ENCODE results near the gene TRMT11.
A peak's percentile ranks its signal among the peaks of the same experiment; 100 is the strongest.
"Not testable (repeated sequence)": the region's sequence is repeated elsewhere in the genome, so short reads cannot be mapped to it uniquely, and the experiment has no call there.

TRMT11 gene

DNA sequence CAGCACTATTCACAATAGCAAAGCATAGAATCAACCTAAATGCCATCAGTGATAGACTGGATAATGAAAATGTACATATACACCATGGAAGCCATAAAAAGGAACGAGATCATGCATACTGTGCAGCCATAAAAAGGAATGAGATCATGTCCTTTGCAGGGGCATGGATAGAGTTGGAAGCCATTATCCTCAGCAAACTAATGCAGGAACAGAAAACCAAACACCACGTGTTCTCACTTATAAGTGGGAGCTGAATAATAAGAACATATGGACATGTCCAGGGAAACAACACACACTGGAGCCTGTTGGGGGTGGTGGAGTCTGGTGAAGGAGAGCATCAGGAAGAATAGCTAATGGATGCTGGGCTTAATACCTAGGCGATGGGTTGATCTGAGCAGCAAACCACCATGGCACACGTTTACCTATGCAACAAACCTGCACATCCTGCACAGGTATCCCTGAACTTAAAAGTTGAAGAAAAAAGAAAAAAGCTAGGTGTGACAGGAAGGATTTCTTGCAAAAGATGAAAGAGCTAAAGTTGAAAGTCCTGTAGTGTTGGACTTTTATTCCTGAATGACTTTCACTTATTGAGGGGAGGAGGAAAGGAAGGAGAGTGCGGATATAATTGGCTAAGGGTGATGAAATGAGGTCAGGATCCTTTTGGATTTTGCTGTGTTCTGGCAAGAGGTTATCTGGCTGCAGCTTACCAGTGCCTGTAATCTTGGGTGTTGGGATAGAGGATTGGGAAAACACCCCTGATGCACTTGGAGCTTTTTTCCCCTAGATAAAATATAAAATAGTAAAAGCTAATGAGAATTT is 8.5 kb downstream of the TRMT11 start:
- DNase-seq, result no peak

DNA sequence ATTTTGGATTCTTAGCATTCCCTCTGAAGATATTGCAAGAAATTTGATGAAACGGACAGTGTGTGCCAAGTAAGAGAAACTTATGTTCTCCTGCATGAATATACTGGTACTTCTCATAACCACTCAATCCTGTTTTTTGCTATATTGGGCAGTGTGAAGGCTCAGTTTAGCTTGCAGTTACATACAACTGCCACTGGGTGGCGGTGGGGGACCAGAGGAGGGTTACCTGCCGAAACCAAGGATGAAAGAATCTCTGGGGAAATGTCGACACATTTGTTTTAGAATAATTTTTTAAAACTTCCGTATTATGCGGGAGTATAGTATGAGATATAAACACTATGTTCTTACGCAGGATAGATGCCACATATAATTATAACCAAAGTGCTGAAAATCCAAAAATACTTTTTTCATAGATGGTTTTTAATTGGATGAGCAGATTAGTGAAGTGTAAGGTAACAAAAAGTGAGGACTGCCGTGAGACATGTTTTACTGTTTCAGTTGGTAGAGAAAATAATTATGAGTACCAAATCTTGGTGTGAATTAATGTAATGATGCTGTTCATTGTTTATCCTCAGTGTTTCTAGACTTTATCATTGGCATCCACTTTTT is 9.7 kb downstream of the TRMT11 start:
- peak; percentile 69 for DNase-seq

DNA sequence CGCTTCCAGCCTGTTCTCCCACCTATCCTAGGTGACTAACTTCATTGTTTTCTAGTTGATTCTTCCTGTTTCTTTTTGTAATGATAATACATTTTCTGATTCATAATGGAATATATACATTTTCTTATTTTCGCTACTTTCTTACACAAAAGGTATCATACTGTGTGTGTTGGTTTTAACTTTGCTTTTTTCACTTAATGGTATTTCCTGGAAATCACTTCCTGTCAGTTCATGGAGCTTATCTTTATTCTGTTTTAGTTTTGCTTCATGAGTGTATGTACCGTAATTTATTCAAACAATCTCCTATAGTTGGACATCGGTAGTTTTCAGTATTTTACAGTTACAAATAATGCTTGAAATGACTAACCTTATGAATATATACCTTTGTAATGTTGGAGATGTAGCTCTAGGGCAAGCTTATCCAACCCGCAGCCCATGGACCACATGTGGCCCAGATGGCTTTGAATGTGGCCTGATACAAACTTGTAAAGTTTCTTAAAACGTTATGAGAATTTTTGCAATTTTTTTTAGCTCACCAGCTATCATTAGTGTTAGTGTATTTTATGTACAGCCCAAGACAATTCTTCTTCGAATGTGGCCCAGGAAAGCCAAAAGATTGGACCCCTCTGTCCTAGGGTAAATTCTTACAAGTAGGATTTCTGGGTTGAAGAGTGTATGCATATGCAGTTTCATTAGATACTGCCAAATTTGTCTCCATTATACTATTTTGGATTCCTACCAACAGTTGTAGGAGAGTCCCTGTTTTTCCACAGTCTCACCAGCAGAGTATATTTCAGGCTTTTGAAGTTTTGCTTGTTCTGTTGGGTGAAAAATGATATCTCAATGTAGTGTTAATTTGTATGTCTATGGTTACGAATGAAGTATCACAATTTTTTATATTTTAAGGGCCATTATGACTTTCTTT is 16.7 kb downstream of the TRMT11 start:
- DNase-seq, result no peak

DNA sequence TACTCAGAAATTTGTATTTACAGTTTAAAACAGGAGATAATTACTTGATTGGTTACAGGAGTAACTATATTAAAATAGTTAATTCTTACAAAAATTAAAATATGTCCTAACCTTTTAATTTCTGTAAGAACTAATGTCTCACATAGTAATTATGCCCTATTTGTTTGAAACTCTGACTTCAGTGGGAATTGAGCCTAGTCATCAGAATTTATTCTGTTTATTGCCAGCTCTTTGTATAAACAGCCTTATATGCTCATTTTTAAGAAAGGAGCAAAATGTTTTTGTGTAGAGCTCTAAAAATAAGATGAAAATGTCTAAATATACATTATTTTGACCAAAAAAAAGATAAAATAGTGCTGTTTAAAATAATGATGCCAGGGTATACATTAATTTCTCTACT is 21.5 kb downstream of the TRMT11 start:
- DNase-seq, result no peak

DNA sequence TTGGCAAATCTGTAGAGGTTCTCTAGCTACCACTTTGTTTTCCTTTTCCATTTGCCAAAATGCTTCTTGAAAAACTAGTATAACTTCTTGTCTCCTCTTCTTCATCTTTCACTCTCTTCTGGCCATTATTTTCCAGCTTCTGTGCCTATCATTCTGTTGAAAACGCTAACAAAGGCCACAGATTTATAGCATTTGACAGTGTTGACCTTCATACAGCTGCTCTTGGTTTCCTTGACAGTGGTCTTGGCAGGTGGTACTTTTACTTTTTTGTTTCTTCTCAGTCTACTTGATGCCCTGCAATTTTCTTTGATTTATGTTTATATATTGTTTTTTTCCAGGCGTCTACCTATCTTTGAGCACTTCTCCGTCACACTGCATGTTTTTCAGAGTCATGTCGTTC is 23.7 kb downstream of the TRMT11 start:
- no peak for DNase-seq

DNA sequence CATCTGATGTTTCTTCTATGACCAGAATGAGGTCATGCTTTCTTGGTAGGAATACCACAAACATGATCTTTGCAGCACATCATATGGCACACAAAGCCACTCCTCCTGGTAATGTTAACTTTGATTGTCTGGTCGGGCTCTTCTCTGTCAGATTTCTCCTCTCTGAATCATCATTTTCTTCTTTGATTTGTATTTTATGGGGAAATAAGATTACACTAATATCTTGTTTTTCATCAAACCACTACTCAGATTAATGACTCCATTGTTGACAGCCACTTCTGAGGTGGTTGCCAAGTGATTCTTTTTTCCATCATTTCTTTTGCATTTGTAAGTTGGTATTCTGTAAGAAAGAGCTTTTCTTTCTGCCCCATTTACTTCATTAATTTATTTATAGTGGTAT is 29.5 kb downstream of the TRMT11 start:
- DNase-seq, result peak; percentile 84

DNA sequence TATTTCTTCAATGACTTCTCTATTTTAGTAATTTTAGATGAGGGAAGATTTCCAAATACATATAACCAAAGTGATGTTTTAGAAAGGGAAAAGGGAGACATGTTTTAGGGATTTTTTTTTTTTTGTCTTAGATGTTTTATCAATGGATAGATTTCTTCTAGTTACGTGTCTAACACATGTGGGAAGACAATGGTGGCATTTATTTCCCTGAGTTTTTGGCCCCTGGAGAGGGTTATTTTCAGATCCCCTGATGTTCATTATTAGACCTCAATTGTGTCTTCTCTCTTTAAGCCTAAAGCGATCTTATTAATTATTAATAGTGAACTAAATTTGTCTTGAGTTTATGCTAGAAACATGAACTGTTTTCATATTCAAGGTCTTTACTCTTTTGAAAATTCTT is 30.3 kb downstream of the TRMT11 start:
- no peak for DNase-seq

DNA sequence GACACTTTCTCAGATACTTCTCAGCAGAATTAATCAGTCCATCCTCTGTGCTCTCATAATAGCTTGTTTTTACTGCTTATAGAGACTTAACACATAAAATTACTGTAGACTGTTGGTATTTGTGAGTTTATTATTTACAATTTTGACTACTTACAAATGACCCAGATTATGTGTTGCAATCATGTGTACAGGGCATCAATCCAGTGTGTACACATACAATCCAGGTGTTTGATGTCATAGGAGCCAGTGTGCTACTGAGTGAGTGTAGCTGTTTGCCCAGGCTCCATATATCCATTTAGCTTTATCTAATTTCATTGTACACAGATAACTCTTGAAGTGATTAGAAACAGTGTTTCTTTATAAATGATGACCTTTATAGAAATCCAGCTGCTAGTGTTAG is 31.3 kb downstream of the TRMT11 start:
- DNase-seq, result no peak

DNA sequence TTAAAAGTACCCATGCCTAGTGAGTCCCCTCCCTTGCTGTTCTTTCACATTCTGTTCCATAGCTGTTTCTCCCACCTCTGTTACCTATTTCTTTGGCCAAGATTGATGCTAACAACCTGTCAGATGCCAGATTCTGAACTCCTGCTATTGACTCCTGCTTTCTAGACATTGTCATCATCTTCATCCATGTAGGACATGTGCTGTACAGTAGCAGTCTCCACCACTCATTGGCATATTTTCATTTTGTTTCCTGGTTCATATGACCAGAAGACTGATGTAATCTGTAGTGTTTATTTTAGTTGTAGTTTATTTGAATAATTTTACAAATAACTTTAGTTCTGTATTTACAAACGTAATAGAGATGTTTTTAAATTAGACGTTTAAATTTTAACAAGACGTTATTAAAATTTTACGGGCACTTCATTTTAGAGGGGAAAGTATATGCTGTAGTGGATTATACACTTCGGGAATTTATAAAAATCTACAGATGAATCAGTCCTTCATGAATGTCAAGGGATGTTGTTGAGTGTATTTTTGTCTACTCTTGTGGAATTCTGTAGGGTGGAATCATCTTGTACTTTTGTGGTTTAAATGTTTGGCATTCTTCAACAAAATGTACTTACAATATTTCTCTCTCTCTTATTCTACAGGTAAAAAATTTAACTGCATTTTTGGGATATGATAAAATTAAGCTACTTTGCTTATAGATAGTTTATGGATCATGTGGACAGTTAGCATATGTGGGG is 34.1 kb downstream of the TRMT11 start:
- DNase-seq, result peak; percentile 59

DNA sequence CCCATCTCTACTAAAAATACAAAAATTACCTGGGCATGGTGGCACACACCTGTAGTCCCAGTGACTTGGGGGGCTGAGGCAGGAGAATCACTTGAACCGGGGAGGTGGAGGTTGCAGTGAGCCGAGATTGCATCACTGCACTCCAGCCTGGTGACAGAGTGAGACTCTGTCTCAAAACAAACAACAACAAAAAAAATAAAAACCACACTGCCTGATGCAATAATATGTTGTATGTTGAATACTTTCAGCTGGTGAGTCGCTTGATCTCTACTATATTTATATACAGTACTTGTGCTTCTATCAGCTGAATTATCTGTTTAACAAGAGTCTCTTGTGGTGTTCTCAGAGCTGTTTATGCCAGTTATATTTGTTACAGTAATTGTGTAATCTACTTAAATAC is 37.1 kb downstream of the TRMT11 start:
- not testable (repeated sequence) for DNase-seq

DNA sequence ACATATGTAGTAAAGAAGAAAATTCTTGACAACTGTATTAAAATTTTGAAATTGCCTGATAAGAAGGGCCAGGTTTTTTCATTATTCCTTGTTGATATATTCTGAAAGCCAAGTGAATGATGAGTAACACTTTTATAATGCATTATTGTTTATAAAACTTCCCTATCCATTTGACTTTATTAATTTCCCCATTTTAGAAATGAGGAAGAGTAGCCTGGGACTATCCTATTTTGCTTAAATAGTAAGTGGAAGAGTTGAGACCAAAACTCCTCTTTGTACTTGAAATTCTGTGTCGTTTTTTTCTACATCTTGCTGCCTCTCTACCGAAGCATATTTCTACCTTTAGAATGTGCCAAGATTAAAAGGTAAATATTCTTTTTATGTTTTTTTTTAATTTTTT is 39.7 kb downstream of the TRMT11 start:
- no peak for DNase-seq

DNA sequence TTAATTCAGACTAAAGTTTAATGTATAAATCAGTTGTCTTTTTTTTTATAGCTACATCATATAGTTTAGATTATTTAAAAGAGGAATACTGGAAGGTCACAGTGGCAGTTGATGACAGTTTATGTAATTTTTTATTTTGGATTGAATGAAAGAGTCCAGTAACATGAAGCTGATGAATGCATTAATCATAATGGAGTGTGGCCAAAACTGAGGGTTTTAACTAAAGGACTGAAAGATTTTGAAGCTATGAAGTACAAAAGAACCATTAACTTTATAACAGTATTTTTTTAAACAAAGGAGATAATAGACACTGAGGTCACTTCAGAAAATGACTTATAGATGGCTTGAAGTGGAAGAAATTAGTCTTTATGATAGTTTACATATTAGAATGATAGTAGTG is 41.3 kb downstream of the TRMT11 start:
- peak; percentile 56 for DNase-seq

DNA sequence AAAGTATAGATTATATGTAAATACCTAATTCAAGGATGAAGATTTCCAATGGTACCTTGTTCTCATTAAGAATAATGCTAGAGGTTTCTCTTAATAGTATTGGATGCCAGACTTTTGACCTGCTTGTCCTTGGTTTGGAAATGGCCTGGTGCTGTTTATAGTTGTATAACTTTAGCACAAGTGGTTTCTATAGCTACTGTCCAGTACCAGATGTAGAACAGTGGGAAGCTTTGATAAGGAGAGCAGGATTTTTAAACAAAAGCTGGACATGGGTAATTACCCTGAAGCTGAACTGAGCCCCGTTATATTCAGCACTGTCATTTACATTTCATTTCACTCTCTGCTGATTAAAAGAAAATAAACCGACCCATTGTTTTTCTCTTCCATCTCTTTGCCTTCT is 43.7 kb downstream of the TRMT11 start:
- DNase-seq, result no peak

DNA sequence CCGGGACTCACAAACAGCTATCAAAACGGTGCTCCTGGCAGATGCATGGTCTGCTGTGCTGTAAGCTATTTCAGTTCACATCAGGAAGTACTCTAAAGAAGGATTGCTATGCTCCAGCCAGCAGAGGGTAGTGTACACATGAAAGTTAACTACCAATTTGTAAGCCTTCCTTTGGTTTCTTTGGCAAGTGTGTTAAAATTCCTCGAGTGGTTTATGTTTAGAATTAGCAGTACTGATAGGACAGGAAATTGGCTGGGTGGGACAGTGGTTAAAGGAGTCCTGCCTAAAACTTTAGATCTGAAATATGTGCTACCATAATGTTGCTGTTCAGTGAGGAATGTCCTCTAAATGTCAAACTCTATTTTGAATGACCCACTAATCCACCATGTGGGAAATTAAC is 47.4 kb downstream of the TRMT11 start:
- peak; percentile 93 for DNase-seq

DNA sequence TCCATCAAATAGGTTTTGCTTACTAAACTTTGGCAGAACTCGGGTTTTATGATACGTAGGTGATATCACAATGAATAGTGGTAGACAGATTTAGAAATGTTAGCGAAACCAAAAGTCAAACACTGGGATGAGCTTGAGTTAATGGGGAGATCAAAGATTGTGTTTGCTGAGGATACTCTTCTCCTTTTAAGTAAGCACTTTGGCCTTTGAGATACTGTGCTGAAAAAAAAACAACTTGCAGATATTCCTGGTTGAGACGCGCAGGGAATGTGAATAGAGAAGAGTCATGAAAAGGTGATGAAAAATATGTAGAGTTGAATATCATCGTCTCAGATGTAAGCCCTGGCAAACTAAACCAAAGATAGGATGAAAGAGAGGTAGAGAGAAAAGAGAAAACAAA is 48.3 kb downstream of the TRMT11 start:
- DNase-seq, result no peak

DNA sequence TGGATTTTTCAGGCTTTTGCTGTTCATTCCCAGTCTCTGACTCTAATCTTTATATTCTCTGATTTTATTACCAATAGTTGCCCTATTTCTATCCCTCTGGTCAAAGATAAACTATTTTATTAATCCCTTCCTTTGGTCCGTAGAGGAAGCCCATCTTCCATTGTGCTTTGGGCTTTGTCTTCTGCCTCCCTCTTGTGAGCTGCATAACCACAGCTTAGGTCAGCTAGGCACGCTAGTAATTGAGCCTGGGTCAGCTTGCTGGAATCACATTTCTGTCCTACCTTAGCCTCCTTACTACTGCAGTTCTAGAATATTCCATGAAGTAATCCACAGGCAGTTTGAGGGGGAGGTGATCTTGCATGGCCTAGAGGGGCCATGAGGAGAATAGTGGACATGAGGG is 49.4 kb downstream of the TRMT11 start:
- DNase-seq, result no peak

DNA sequence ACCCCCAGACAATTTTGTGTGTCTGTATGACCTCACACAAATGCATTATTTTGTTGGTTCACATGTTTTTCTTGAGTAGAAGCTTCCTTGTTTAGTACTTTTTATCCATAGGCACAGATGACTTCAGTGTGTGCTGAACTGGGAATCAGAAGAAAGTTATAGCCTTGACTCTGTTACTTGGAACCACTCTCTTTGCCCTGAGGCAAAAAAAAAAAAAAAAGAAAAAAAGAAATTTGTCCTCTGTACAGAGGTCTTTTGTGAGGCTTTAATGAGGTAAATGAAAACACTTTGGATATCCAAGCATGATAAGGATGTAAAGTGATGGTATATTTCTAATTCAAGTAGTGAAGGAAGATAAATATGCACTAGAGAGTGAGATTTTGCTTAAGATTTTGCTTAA is 51.9 kb downstream of the TRMT11 start:
- DNase-seq, result no peak

DNA sequence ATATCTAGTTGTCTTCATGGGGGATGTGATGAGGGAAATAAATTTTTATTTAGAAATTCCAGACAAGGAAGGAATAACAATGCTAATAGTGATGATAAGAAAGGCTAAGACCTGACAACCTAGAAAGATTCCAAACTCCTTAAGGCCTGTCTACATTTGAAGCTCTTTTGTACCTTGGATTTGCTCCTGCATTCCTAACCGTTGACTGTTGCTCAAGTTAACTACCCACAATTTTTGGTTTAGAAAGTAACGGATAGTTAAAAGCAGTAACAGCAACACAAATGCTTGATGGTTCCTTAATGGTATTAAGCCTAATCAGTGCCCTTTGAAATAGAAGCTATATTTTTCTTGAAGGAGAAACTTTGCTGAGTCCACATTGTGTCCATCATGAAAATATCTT is 52.9 kb downstream of the TRMT11 start:
- DNase-seq, result peak; percentile 81

DNA sequence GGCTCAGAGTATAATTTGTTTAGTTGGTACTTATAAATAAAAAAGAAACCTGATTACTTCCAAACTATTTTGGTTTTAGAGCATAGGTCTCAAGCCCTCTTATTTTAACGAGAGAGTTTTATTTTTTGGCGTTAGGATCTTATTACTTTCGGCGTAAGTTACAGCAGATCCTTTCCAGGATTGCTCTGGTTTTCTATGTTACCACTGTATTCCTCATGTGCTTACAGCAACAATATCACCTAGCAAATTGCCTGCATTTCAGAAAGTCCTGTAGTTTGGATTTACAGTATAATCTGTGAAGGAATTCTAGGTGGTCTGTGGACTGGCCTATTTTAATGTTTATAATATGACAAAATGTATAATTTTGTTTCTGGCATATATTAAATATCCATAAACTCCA is 54.1 kb downstream of the TRMT11 start:
- no peak for DNase-seq

DNA sequence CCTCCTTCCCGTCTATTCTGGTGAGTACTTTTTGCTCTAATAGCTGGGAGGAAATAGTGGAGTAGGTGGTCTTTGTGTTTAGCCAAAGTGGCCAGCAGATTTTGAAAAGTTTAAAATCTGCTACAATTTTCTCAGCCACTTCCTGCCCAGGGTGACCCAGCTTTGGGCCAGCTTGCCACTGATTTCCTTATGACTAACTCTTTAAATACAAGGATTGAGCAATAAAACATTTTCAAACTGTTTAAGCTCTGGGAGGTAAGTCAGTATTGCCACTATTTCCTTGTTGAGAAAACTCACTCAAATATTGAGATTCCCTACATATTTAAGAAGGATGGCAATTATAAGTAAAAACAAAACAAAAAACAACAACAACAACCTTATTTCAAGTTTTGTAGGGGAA is 54.5 kb downstream of the TRMT11 start:
- peak; percentile 80 for DNase-seq

DNA sequence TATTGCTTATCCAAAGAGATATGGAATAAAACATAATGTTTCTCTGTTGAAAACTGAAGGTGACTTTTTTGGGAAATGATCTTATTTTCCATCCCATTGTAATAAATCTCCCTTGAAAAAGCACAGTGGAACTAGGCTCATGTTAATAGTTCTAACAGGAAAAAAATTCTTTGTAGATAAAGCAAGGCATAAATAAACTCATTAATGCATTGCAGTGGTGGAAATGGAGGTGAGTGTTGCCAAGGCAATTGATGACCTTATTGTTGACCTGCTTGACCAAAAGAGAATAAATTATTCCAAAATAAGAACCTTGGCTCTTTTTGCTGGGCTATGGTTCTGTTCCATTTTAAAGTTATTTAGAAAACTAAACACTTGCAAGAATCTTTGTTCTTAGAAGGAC is 55.2 kb downstream of the TRMT11 start:
- DNase-seq, result no peak

DNA sequence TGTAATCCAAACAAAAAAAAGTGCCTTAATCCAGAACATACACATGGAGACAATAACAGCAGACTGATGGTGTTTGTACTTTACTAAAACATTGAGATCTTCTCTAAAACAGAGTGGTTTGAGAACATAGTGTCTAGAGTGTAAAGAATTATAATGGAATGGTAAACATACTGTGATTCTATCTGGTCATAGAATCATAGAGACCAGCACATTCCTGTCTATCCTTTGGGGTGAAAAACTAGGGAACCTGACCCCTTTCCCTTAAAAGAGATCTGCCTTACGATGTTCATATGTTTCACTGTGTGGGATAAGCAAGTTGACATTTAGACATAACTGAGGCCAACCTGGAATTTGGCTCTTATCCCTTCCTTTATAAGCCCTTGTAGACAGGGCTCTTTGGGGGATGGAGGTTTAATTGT is 55.7 kb downstream of the TRMT11 start:
- peak; percentile 72 for DNase-seq

DNA sequence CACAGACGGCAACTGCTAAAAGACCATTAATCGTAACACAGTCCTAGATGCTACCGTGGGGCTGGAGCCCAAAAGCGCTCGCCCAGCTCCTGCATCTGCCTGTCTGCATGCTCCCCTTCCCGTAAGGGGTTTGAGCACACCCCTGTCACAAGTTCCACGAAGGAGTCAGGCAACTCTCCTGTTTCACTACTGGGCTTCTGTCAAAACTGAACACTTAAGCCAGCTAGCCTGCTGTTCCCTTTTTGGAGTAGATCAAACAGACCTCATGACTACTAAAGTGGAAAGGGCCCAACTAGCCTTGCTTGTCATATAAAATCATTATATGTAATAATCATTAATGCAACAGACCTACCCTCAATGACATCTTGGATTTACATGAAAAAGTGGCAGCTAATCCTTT is 61.3 kb downstream of the TRMT11 start:
- DNase-seq, result no peak

Measured in fibroblast of upper back skin (primary cell).